IPS DF 4.7 (cell line): ENCODE results near the gene MRPL2.
"Not testable (repeated sequence)": the region's sequence is repeated elsewhere in the genome, so short reads cannot be mapped to it uniquely, and the experiment has no call there.

ENCODE experiments used
- DNase-seq: peaks from one replicate; pipeline ENCODE4 v3.0.0-alpha.2; 2013; ENCODE audit warnings: low spot score; ENCODE audit errors: extremely low read depth

Gene MRPL2

GRCh38 chr6:43082806-43083655 is 23.8 kb upstream of the MRPL2 start:
- DNase-seq = no peak

- not testable (repeated sequence) for DNase-seq
Measured at GRCh38 chr6:43081922-43082321, 22.7 kb upstream of the MRPL2 start.

GRCh38 chr6:43081043-43081442 is 21.8 kb upstream of the MRPL2 start:
- DNase-seq = no peak

DNA sequence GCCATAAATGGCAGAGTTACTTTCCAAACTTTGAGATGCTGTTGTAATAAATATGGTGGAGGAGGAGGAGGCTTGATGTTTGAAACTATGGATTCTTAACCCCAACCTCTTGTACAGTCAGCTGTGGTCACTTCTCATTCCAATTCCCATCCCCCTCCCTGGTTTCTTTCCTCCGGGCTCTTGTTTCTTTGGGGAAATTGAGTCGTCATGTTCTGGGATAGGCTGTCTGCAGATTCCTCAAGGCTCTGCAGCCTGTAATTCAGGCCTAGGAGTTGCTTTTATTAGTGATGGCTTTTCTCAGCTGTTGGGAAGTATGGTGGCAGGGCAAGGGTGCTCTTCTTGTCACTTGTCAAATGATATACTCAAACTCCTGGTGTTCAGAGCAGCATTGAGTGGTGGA is 19.5 kb upstream of the MRPL2 start:
- no peak for DNase-seq

- DNase-seq = no peak
Measured at GRCh38 chr6:43077981-43078511, 18.8 kb upstream of the MRPL2 start.

- no peak for DNase-seq
Measured at GRCh38 chr6:43077333-43077809, 18.1 kb upstream of the MRPL2 start.

DNA sequence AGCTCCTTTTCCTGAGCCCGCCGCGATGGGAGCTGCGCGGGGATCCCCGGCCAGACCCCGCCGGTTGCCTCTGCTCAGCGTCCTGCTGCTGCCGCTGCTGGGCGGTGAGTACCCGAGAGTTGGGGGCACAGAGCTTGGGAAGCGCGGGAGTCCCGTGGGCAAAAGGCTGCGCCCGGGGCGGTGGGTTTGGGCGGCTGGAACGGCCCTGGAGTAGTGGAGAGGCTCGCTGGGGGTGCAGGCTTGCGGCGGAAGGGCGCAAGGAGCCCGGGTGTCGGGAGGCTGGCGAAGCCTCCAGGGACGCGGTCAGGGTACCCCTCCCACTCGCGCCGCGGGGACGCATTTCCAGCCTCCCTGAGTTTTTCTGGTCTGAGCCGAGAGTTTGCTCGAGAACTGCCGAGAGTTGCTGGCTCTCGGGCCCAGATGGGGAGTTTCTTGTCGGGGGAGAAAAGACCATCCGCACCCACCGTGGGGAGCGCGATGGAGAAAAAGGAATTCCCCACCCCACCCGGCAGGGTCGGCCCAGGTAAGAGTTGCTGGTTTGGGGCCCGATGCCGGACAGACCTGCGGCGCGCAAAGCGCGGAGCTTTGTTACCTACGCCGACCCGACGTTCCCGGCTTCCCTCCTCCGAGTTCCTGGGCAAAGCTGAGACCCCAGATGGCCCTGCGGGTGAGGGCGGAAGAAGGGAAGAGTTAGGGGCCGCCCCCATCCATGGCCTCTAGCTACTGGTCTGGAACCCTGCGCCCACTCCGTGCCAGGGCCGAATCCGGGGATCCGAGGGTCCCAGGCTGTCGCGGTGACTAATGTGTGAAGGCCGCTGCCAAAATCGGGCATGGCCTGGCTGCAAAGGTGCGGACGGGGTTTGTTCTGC is 17.5 kb upstream of the MRPL2 start:
- DNase-seq = no peak

DNA sequence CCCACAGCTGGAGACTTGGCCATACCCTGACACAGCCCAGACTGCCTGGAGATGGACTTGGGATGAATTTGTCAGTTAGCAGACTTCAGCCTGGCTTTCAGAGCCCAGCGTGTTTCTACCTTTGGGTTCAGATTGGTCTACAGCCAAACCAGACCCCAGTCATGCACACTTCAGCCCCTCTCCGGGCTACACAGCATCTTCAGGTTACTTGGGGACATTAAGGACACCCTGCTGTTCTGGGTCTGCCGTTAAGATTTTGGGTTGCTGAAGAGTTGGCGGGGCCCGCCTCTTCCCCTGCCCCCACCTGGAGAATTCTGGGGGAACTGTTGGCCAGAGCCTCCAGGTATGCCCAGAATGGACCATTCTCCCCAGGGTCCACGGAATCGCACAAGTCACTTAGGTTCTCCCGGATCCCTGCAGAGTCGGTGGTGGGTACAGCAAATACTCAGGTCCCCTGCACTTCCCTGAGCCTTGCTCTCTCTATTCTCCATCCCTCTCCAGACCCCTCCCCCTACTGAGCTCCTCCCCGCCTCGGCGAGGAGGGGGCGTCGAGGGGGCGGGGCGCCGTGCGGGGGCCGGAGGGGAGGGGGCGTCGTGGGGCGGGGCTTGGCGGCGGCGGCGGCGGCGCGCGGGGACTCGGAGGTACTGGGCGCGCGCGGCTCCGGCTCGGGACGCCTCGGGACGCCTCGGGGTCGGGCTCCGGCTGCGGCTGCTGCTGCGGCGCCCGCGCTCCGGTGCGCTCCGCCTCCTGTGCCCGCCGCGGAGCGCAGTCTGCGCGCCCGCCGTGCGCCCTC is 16.6 kb upstream of the MRPL2 start, which contains the start of gene PTK7:
Gene PTK7 (plus strand): TSS at position 645 of the 794 bp plus-strand sequence. CDS start 175 bp downstream, outside the sequence.
- DNase-seq = no peak

GRCh38 chr6:43074847-43075669 is 15.8 kb upstream of the MRPL2 start:
- no peak for DNase-seq

GRCh38 chr6:43070028-43070632 is 10.9 kb upstream of the MRPL2 start:
- DNase-seq = no peak

DNA sequence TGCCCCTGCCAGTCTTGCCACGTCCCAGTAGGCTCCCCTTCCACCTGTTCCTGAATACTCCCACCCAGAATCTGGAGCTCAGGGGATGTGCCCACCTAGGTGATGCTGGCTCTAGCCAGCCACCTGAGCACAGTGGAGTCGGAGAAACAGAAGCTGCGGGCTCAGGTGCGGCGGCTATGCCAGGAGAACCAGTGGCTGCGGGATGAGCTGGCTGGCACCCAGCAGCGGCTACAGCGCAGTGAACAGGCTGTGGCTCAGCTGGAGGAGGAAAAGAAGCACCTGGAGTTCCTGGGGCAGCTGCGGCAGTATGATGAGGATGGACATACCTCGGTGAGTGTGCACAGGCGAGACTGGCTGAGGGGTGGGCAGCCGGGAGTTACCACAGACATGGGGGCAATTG is 3.6 kb upstream of the MRPL2 start:
- no peak for DNase-seq

GRCh38 chr6:43061861-43062260 is 2.6 kb upstream of the MRPL2 start:
- no peak for DNase-seq

- DNase-seq = no peak
Measured at GRCh38 chr6:43060755-43061633, 1.8 kb upstream of the MRPL2 start.

- DNase-seq = no peak
Measured at GRCh38 chr6:43060034-43060754, 960 bp upstream of the MRPL2 start.

DNA sequence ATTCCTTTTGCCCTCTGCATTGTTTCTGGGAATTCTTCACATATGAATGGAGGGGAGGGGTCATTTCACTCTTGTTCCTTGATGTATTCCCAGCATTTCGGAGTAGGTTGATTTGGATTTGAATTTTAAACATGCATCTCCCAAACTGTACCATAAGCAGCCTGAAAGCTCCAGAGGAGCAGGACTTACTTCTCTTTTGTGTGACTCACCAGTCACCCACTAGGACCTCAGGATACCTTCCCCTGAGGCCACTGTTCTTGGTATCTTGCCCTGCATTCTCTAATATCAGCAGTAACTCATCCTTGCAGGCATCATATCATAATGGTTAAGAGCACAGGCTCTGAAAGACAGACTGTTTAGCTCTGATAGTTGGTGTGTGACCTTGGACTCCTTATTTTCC is 703 bp downstream of the MRPL2 start:
- no peak for DNase-seq

DNA sequence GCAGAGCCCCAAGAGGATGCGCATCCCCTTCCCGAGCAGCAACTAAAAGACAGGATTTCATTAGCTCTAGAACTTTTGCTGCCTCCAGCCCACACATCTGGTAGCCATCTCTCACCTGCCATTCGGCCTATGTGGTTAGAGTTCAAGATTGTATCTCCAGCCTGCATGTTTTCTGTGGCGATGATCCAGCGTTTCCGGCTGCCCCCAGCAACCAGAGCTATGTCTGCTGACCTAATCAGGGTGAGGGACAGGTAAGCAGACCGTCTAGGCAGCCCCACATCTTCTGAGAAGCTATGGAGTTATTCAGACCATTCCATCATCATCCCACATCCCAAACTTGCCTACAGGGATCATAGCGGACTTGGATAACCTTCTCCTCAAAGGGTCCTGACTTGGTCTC is 3.3 kb downstream of the MRPL2 start:
- DNase-seq = no peak

- no peak for DNase-seq
Measured at GRCh38 chr6:43054206-43054943, 4.9 kb downstream of the MRPL2 start.
